ENCODE results near the gene SLC17A2.

DNA sequence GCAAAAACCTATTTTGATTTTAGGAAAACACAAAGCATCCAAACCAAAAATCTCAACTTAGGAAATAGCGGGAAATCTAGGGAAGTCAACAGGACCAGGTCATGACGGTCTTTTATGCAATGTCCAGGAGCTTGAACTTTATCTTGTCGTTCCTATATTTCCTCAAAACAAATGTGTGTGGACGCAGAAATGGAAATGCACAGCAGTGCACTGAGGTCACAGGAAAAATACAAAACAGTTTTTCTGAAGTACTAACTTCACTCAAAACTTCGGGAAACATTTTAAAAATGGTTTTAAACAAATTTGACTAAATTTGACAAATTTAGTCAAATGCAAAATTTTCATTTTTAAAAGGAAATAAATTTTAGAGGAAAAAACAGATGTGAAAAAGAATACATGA lies 5.5 kb upstream of the SLC17A2 start:
- TF ChIP-seq, protein P1, sequence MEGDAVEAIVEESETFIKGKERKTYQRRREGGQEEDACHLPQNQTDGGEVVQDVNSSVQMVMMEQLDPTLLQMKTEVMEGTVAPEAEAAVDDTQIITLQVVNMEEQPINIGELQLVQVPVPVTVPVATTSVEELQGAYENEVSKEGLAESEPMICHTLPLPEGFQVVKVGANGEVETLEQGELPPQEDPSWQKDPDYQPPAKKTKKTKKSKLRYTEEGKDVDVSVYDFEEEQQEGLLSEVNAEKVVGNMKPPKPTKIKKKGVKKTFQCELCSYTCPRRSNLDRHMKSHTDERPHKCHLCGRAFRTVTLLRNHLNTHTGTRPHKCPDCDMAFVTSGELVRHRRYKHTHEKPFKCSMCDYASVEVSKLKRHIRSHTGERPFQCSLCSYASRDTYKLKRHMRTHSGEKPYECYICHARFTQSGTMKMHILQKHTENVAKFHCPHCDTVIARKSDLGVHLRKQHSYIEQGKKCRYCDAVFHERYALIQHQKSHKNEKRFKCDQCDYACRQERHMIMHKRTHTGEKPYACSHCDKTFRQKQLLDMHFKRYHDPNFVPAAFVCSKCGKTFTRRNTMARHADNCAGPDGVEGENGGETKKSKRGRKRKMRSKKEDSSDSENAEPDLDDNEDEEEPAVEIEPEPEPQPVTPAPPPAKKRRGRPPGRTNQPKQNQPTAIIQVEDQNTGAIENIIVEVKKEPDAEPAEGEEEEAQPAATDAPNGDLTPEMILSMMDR (IDR thresholded peaks at IDR 0.05), result no peak
- no peak for TF ChIP-seq POLR2AphosphoS5 (IDR thresholded peaks at IDR 0.05)
- no peak for TF ChIP-seq EP300 (IDR thresholded peaks at IDR 0.05; ENCODE audit: low read depth)
